WERI-Rb-1 (cell line): Measurements from ENCODE around the gene STIMATE.

Experiments
- DNase-seq: peaks from one replicate; pipeline ENCODE4 v3.0.0-alpha.2; 2020
- H3K27ac ChIP-seq: fragments of 250-450 bp; sonication (Bioruptor Pico); 2 replicates; pipeline ENCODE4 v1.5.1; 2020; ENCODE audit warnings: mild to moderate bottlenecking, moderate library complexity
- H3K27me3 ChIP-seq: fragments of 250-450 bp; sonication (Bioruptor Pico); 2 replicates; pipeline ENCODE4 v1.5.1; 2021; ENCODE audit warnings: mild to moderate bottlenecking, low read depth, moderate library complexity; ENCODE audit not compliant: insufficient read depth, severe bottlenecking
- H3K36me3 ChIP-seq: fragments of 250-450 bp; sonication (Bioruptor Pico); 2 replicates; pipeline ENCODE4 v1.5.1; 2020; ENCODE audit warnings: mild to moderate bottlenecking, moderate library complexity
- H3K4me3 ChIP-seq: 2 replicates; pipeline ENCODE4 v1.5.1; 2011; ENCODE audit warnings: low read depth, mild to moderate bottlenecking, control low read depth, low read length
- H3K9me3 ChIP-seq: fragments of 250-450 bp; sonication (Bioruptor Pico); 2 replicates; pipeline ENCODE4 v1.5.1; 2021; ENCODE audit warnings: mild to moderate bottlenecking, moderate library complexity; ENCODE audit not compliant: severe bottlenecking
- CTCF ChIP-seq: IDR thresholded peaks from 2 replicates; pipeline ENCODE4 v1.5.1; 2011; ENCODE audit warnings: low read depth, mild to moderate bottlenecking, control low read depth, inconsistent platforms, low read length

Gene STIMATE

GRCh38 chr3:52892625-52893311 lies 4.6 kb downstream of the STIMATE start:
- Histone ChIP-seq H3K27me3 (no peaks in the 10 kb centered on the region), H3K27ac (no peak overlapping the region), H3K36me3 (peaks cover 5% of the 10 kb centered on the region; the same call in 1 of the 2 replicates), H3K4me3 (no peak overlapping the region), H3K9me3 (no peaks in the 10 kb centered on the region)
- TF ChIP-seq CTCF = no peak
- no peak for DNase-seq

- H3K36me3 ChIP-seq = peaks cover 5% of the 10 kb centered on the region; the same call in 1 of the 2 replicates
- no peak for DNase-seq
- no peak overlapping the region for H3K4me3 ChIP-seq
- no peaks in the 10 kb centered on the region for H3K27me3 ChIP-seq
- TF ChIP-seq CTCF = no peak
- no peak overlapping the region for H3K27ac ChIP-seq
- H3K9me3 ChIP-seq = no peaks in the 10 kb centered on the region
Measured at GRCh38 chr3:52892290-52892624, 5.1 kb downstream of the STIMATE start.

- Histone ChIP-seq H3K4me3 (no peak overlapping the region), H3K27me3 (no peaks in the 10 kb centered on the region), H3K9me3 (no peaks in the 10 kb centered on the region), H3K36me3 (peaks cover 5% of the 10 kb centered on the region; the same call in 1 of the 2 replicates), H3K27ac (no peak overlapping the region)
- TF ChIP-seq CTCF = no peak
- no peak for DNase-seq
Measured at GRCh38 chr3:52891615-52892081, 5.7 kb downstream of the STIMATE start.

GRCh38 chr3:52891164-52891563 lies 6.2 kb downstream of the STIMATE start:
- Histone ChIP-seq H3K27ac (no peak overlapping the region), H3K4me3 (no peak overlapping the region), H3K9me3 (no peaks in the 10 kb centered on the region), H3K36me3 (peaks cover 5% of the 10 kb centered on the region; the same call in 1 of the 2 replicates), H3K27me3 (no peaks in the 10 kb centered on the region)
- TF ChIP-seq CTCF = no peak
- DNase-seq = no peak

- DNase-seq = no peak
- H3K27me3 ChIP-seq = no peaks in the 10 kb centered on the region
- no peak overlapping the region for H3K27ac ChIP-seq
- H3K9me3 ChIP-seq = no peaks in the 10 kb centered on the region
- H3K4me3 ChIP-seq = no peak overlapping the region
- no peak for TF ChIP-seq CTCF
- peaks cover 5% of the 10 kb centered on the region; the same call in 1 of the 2 replicates for H3K36me3 ChIP-seq
Measured at GRCh38 chr3:52890735-52891134, 6.6 kb downstream of the STIMATE start.

- no peak for TF ChIP-seq CTCF
- H3K36me3 ChIP-seq = peaks cover 4% of the 10 kb centered on the region; the same call in 1 of the 2 replicates
- no peak for DNase-seq
- no peak overlapping the region for H3K27ac ChIP-seq
- H3K4me3 ChIP-seq = no peak overlapping the region
- H3K27me3 ChIP-seq = no peaks in the 10 kb centered on the region
- H3K9me3 ChIP-seq = no peaks in the 10 kb centered on the region
Measured at GRCh38 chr3:52889901-52890300, 7.4 kb downstream of the STIMATE start.
